DOHH2 (cell line): ENCODE measurements around the gene MEX3D.

Experiments used
- EZH2phosphoT487 ChIP-seq: fragments of 200-600 bp; sonication (generic); IDR thresholded peaks from 2 replicates; pipeline ENCODE4 v1.6.1; 2017; ENCODE audit warnings: borderline replicate concordance, mild to moderate bottlenecking, antibody characterized with exemption, low read length, moderate library complexity, mixed read lengths
- TF ChIP-seq, protein P1 (sequence below): fragments of 200-600 bp; sonication (generic); IDR thresholded peaks from one replicate; pipeline ENCODE4 v1.5.1; 2014; ENCODE audit warnings: antibody characterized with exemption, mild to moderate bottlenecking, low read depth, low read length; ENCODE audit not compliant: poor library complexity, severe bottlenecking

DNA sequence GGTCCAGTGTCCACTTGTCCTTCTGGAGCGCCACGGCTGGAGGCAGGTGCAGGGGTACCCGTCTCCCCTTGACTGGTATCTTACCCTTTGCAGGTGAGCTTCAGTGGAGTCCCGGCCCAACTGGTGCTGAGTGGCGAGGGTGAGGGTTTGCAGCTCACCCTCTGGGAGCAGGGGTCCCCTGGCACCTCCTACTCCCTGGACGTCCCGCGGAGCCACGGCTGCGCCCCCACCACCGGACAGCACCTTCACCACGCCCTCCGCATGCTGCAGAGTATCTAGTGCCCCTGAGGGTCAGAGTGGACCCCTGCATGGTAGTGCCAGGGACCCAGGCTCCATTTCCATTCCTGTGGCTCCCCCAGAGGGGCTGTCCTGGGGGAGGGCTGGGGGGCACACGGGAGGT, 33.2 kb downstream of the MEX3D start:
- TF ChIP-seq, protein P1, sequence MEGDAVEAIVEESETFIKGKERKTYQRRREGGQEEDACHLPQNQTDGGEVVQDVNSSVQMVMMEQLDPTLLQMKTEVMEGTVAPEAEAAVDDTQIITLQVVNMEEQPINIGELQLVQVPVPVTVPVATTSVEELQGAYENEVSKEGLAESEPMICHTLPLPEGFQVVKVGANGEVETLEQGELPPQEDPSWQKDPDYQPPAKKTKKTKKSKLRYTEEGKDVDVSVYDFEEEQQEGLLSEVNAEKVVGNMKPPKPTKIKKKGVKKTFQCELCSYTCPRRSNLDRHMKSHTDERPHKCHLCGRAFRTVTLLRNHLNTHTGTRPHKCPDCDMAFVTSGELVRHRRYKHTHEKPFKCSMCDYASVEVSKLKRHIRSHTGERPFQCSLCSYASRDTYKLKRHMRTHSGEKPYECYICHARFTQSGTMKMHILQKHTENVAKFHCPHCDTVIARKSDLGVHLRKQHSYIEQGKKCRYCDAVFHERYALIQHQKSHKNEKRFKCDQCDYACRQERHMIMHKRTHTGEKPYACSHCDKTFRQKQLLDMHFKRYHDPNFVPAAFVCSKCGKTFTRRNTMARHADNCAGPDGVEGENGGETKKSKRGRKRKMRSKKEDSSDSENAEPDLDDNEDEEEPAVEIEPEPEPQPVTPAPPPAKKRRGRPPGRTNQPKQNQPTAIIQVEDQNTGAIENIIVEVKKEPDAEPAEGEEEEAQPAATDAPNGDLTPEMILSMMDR: no peak
- TF ChIP-seq EZH2phosphoT487: no peak
